HG02623 (cell line): ENCODE results near the gene SAPCD1.
"Not testable (repeated sequence)": the region's sequence is repeated elsewhere in the genome, so short reads cannot be mapped to it uniquely, and the experiment has no call there.

Source experiments
- ATAC-seq: cut with Tn5 transposase; IDR thresholded peaks from one replicate; pipeline ENCODE4 v1.9.1; 2021; ENCODE audit warnings: moderate library complexity; ENCODE audit not compliant: unreplicated experiment

The SAPCD1 gene

DNA sequence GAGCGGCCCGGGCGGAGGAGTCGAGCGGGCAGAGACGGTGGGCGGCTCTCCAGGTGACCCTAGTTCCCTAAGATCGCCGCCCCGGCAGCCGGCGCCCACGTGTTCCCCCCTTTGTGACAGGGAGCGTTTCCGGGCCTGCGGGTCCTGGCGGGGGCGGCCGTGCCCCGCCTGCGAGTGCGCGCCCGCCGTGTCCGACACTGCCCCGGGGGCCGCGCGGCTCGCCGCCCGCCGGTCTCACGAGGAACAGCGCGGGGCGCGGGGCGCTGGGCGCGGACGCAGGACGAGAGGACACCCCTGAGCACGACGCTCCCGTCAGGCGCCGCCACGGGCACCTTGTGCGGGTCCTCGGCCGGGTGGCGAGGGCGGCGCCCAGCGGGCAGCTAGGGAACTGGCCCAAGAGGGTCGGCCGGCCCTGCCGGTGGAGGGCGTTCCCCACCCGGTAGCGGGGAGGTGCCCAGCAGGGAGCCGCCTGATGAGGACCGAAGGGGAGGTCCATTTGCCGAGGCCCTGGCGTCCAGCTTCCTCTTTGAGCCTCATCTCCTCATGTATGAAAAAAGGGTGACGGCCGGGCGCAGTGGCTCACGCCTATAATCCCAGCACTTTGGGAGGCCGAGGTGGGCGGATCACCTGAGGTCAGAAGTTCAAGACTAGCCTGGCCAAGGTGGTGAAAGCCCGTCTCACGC, 33.3 kb downstream of the SAPCD1 start, which contains the start of gene VARS1:
Gene VARS1, minus strand, starts transcription at position 137 of the 683 bp plus-strand sequence. CDS start 535 bp downstream, outside the sequence.
- peak; percentile 72 for ATAC-seq

DNA sequence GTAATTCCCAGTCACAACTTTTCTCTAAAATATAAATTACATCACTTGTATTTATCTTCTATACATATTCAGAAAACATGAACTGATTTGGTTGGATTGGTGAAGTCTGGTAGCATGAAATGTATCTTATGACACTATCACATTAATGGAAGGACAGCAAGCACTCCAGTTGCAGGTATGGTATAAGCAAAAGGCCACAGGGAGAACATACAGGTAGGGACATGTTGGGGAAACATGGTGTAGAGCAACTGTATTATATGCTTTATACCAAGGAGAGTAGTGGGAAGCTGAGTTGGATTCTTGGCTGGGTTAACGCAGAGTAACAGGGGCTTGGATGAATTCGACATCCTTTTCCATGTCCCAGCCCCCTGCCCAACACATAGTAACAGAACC, 34.5 kb downstream of the SAPCD1 start:
- no peak for ATAC-seq

DNA sequence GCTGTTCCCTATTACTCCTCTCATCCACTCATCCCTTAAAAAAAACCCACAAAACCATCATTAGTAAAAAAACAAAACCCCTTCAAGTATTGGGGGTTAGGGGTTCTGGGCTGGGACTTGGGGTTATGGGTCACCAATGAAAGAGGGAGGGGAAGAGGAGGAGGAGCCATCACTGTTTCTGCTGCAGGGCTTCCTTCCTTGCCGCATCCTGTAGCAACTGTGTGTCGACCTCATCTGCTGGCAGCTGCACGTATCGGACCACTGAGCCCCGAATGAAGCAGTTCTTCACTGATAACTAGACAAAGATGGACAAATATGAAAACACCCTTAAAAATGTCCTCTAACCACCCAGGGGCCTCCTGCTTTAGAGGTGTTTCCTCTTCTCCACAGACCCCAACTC, 35.1 kb downstream of the SAPCD1 start:
- ATAC-seq, result no peak

DNA sequence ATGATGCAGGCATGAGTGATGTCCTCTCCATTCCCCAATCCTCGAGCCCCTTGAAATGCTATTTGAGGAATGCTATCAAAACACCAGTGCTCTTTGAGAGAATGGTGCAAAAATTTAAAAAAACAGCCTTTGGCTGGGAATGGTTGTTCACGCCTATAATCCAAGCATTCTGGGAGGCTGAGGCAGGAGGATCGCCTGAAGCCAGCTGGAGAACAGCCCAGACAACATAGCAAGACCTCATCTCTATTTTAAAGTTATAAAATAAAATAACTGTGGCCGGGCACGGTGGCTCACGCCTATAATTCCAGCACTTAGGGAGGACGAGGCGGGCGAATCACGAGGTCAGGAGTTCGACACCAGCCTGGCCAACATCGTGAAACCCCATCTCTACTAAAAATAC, 37.3 kb downstream of the SAPCD1 start:
- ATAC-seq, result no peak

DNA sequence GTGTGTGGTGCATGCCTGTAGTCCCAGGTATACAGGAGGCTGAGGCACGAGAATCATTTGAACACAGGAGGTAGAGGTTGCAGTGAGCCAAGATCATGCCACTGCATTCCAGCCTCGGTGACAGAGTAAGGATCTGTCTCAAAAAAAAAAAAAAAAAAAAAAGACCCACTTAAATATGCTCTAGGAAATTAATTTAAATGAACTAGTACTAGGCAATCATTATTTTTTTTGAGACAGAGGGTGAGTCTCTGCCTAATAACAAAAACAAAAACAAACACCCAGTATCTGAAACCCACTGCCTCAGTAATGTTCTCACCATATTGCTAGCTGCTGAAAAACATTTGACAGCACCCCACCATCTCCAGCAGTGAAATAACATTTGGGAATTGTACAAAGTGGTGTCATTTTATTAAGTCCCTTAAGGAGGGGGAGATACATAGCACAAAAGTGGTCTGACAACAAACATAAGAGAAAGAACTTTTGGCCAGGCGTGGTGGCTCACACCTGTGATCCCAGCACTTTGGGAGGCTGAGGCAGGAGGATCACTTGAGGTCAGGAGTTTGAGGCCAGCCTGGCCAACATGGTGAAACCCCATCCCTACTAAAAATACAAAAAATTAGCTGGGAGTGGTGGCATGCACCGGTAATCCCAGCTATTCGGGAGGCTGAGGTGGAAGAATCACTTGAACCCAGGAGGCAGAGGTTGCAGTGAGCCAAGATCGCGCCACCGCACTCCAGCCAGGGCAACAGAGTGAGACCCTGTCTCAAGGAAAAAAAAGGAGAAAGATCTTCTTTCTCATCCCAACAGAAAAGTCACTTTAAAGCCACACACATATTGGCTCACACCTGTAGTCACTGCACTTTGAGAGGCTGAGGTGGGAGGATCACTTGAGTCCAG, 38.8 kb downstream of the SAPCD1 start:
- not testable (repeated sequence) for ATAC-seq

DNA sequence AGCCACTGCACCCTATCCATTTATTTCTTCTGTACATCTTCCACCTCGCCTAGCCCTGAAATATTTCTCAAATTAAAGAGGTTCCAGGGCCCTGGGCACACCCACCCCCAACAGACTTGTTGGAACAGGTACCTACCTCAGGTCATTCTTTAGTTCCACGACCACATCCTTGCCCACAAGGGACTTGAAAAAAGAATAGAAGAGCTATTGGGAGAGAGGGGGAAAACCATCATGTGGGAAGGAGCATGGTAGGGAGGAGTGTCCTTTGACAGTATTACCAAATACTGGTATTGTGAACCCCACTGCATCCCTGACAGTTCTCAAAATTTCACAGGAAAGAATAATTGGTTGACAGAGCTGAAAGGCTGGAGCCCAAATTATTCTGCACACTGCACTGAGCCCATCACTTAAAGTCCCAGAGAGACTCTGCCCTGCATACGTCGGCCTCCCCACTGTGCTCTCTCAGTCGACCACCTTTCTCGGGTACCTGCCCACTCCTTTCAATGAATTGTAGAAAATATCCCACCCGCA, 43.5 kb downstream of the SAPCD1 start:
- ATAC-seq, result no peak

DNA sequence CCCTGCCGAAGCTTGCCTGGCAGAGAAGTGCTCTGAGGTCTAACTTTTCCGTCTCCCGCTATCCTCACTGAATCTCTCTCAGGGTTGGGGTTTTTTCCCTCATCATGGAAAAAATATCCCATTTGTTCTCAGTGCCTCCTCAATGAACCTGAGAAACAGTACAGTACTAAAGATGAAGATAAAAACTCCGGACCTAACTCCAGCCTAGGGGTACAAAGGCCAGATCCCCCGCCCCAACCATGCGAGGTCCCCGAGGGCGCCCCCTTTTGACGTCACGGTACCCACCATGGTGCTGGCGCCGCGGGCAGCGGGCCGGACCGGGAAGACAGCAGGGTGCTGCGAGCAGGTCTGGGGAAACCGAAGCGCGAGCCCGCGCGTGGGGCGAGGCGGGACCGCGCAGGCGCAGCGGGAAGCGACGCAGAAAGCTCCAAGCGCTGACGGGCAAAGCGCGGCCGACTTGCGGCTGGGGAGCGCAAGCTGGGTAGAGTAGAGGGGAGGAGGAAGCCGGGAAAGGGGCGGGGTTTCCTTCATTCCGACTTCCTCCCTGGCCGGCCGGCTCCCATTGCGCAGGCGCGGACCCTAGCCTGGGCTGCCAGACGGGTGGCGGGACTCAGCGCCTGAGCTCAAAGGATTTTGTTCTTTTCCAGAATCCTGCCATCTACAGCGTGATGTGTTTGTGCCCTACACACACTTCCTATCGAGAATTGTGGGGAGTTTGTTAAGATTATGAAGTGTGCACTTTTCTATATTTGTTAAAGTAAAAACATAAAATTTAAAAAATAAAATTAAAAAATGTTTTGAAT, 44.2 kb downstream of the SAPCD1 start, which contains the start of gene LSM2:
Gene LSM2, minus strand, starts transcription at position 497 of the 803 bp plus-strand sequence. Its CDS starts 209 bp downstream, at position 288.
- peak; percentile 84 for ATAC-seq

DNA sequence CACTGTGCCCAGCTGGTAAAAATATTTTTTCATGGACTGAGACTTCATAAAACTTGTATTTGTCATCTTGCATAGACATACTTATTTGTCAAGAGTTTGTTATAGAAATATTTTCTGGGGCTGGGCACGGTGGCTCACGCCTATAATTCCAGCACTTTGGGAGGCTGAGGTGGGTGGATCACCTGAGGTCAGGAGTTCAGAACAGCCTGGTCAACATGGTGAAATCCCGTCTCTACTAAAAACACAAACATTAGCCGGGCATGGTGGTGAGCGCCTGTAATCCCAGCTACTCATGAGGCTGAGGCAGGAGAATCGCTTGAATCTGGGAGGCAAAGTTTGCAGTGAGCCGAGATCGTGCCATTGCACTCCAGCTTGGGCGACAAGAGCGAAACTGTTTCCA, 46.1 kb downstream of the SAPCD1 start:
- ATAC-seq, result not testable (repeated sequence)

DNA sequence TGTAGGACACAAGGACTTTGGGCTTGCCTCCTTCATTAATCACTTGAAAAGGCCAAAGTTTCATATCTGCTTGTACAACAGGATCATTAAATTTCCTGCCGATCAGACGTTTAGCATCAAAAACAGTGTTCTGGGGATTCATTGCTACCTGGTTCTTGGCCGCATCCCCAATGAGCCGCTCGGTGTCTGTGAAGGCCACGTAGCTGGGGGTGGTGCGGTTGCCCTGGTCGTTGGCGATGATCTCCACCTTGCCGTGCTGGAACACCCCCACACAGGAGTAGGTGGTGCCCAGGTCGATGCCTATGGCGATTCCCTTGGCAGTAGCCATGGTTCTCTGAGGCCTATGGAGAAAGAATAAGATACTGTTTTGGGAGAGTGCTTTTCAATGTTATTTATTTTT, 49.2 kb downstream of the SAPCD1 start:
- ATAC-seq, result no peak

DNA sequence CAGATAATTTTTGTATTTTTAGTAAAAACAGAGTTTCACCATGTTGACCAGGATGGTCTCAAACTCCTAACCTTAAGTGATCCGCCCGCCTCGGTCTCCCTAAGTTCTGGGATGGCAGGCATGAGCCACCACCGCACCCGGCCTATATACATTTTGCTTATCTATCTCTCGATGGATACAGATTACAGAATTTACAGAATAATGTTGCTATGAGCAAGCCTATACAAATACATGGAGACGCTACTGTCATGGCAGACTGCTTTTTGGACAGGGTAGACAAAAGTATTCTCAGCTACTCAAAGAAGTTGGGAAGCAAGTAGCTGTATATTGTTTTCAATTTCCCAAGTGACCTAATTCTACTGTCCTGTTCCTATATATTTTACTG, 51.0 kb downstream of the SAPCD1 start:
- no peak for ATAC-seq
